ENCODE measurements around the gene NADK.

Gene NADK

GRCh38 chr1:1785666-1786065 is 7.4 kb upstream of the NADK start:
- DNase-seq, result no peak

- DNase-seq, result no peak
Measured at GRCh38 chr1:1784933-1785332, 6.7 kb upstream of the NADK start.

- no peak for DNase-seq
Measured at GRCh38 chr1:1783320-1783719, 5.0 kb upstream of the NADK start.

- DNase-seq, result no peak
Measured at GRCh38 chr1:1782399-1783221, 4.3 kb upstream of the NADK start.

GRCh38 chr1:1781526-1781903 is 3.2 kb upstream of the NADK start:
- no peak for DNase-seq

GRCh38 chr1:1780598-1781525 is 2.6 kb upstream of the NADK start:
- DNase-seq, result no peak

- no peak for DNase-seq
Measured at GRCh38 chr1:1779691-1780597, 1.7 kb upstream of the NADK start.

GRCh38 chr1:1779320-1779675 is 1.0 kb upstream of the NADK start:
- no peak for DNase-seq

- no peak for DNase-seq
Measured at GRCh38 chr1:1778663-1779319, 521 bp upstream of the NADK start.

GRCh38 chr1:1777583-1777899 is 729 bp downstream of the NADK start:
- DNase-seq, result no peak

- no peak for DNase-seq
Measured at GRCh38 chr1:1776672-1777582, 1.3 kb downstream of the NADK start.

- DNase-seq, result no peak
Measured at GRCh38 chr1:1775327-1776226, 2.7 kb downstream of the NADK start.

- DNase-seq, result no peak
Measured at GRCh38 chr1:1773874-1774273, 4.4 kb downstream of the NADK start.

- no peak for DNase-seq
Measured at GRCh38 chr1:1771096-1771495, 7.2 kb downstream of the NADK start.

GRCh38 chr1:1770102-1770501 is 8.2 kb downstream of the NADK start:
- no peak for DNase-seq

- no peak for DNase-seq
Measured at GRCh38 chr1:1768249-1768992, 9.8 kb downstream of the NADK start.

GRCh38 chr1:1764876-1765470 is 13.3 kb downstream of the NADK start:
- no peak for DNase-seq

- no peak for DNase-seq
Measured at GRCh38 chr1:1763657-1764621, 14.3 kb downstream of the NADK start.
